Prostate gland (tissue), 2 donors: ENCODE results near the gene TLR4. TPM values are rescaled to one million over a fixed set of nuclear protein-coding genes. Genes with fewer than 3 reads are reported as not detected.

Experiments
- DNase-seq: peaks from one replicate; pipeline ENCODE4 v3.0.0-alpha.2; 2019; ENCODE audit warnings: low spot score
- H3K27ac ChIP-seq, 2 donors: fragments of 200-600 bp; sonication (generic); 2 replicates each; pipeline ENCODE4 v1.5.1; 2017 to 2019
- H3K27me3 ChIP-seq: fragments of 200-600 bp; sonication (generic); replicated peaks from 2 replicates; pipeline ENCODE4 v1.5.1; 2019; ENCODE audit not compliant: insufficient read depth
- H3K36me3 ChIP-seq, 2 donors: fragments of 200-600 bp; sonication (generic); 1 replicate in 1 of 2; 2 replicates in 1 of 2; pipeline versions ENCODE4 v1.5.1 to v1.8.1; 2017 to 2019
- H3K4me1 ChIP-seq: fragments of 200-600 bp; sonication (generic); replicated peaks from 2 replicates; pipeline ENCODE4 v1.5.1; 2019
- H3K4me3 ChIP-seq, 2 donors: fragments of 200-600 bp; sonication (generic); 2 replicates each; pipeline ENCODE4 v1.5.1; 2017 to 2019
- H3K9me3 ChIP-seq: fragments of 200-600 bp; sonication (generic); 2 replicates; pipeline ENCODE4 v1.5.1; 2017
- CTCF ChIP-seq, 4 experiments: fragments of 200-600 bp in 2 of 4; fragments of 450-650 bp in 2 of 4; sonication (generic) in 2 of 4; IDR thresholded peaks; 1 replicate in 3 of 4; 2 replicates in 1 of 4; pipeline ENCODE4 v1.5.1; 2016 to 2019; ENCODE audit warnings: antibody characterized with exemption in 4 of 4, mild to moderate bottlenecking in 2 of 4, moderate library complexity in 2 of 4
- POLR2A ChIP-seq: fragments of 450-650 bp; IDR thresholded peaks from one replicate; pipeline ENCODE4 v1.6.1; 2016; ENCODE audit warnings: antibody characterized with exemption, mild to moderate bottlenecking
- POLR2AphosphoS5 ChIP-seq: sonication (generic); formaldehyde crosslinking; IDR thresholded peaks from one replicate; pipeline ENCODE4 v1.6.1; 2017; ENCODE audit warnings: antibody characterized with exemption
- WGBS: methylation state at CpG from one replicate; pipeline ENCODE4 v1.1.5; 2018; 5-methylcytosine and 5-hydroxymethylcytosine counted together
- intact Hi-C: fragments of 100-400 bp; cut with DNase I; formaldehyde crosslinking; loops from one replicate; pipeline ENCODE4 v1.14.2; 2022
- total RNA-seq, 2 donors: library from RNA; depleted of rRNA; stranded (reverse); fragments of >200 nt; gene quantifications; one replicate each; pipeline ENCODE4 v1.1.0, GENCODE V29; 2016

The TLR4 gene
- total RNA-seq, 2 donors from 2014 or later: 4.7 to 9.7 TPM

GRCh38 chr9:117733465-117733864 is 29.3 kb downstream of the TLR4 start:
- Histone ChIP-seq H3K27me3 (no peaks in the 10 kb centered on the region), H3K36me3 (no peaks in the 10 kb centered on the region), H3K4me3 (no peak overlapping the region), H3K9me3 (no peaks in the 10 kb centered on the region), H3K4me1 (no peaks in the 10 kb centered on the region), H3K27ac (no peak overlapping the region)
- WGBS: 96% methylated on average over 1 of the region's 1 CpG
- no peak for TF ChIP-seq POLR2A
- TF ChIP-seq CTCF (IDR thresholded peaks at IDR 0.05): no peak
- TF ChIP-seq POLR2AphosphoS5: no peak
- intact Hi-C loops: no loop called here
- no peak for DNase-seq

GRCh38 chr9:117734082-117734481 is 29.9 kb downstream of the TLR4 start:
- TF ChIP-seq POLR2AphosphoS5: no peak
- no peak for TF ChIP-seq CTCF (IDR thresholded peaks at IDR 0.05)
- no peak for TF ChIP-seq POLR2A
- no peaks in the 10 kb centered on the region for H3K4me1 ChIP-seq
- H3K4me3 ChIP-seq: no peak overlapping the region
- intact Hi-C loops: no loop called here
- no peak for DNase-seq
- H3K27ac ChIP-seq: no peak overlapping the region
- no peaks in the 10 kb centered on the region for H3K9me3 ChIP-seq
- no peaks in the 10 kb centered on the region for H3K36me3 ChIP-seq
- H3K27me3 ChIP-seq: no peaks in the 10 kb centered on the region
- 95% methylated on average over 3 of the region's 3 CpGs for WGBS

GRCh38 chr9:117734523-117735314 is 30.5 kb downstream of the TLR4 start:
- Histone ChIP-seq H3K27me3 (no peaks in the 10 kb centered on the region), H3K4me1 (no peaks in the 10 kb centered on the region), H3K36me3 (no peaks in the 10 kb centered on the region), H3K9me3 (no peaks in the 10 kb centered on the region), H3K27ac (no peak overlapping the region), H3K4me3 (no peak overlapping the region)
- DNase-seq: no peak
- WGBS: 70% methylated on average over 2 of the region's 2 CpGs
- no peak for TF ChIP-seq CTCF (IDR thresholded peaks at IDR 0.05)
- no peak for TF ChIP-seq POLR2A
- TF ChIP-seq POLR2AphosphoS5: no peak
- intact Hi-C loops: no loop called here

GRCh38 chr9:117737721-117738226 is 33.6 kb downstream of the TLR4 start:
- Histone ChIP-seq H3K27me3 (no peaks in the 10 kb centered on the region), H3K36me3 (no peaks in the 10 kb centered on the region), H3K4me3 (no peak overlapping the region), H3K9me3 (no peaks in the 10 kb centered on the region), H3K27ac (no peak overlapping the region), H3K4me1 (no peaks in the 10 kb centered on the region)
- 59% methylated on average over 7 of the region's 7 CpGs for WGBS
- TF ChIP-seq POLR2AphosphoS5 (no peak), CTCF (IDR thresholded peaks at IDR 0.05) (no peak), POLR2A (no peak)
- intact Hi-C loops: no loop called here
- no peak for DNase-seq

GRCh38 chr9:117739206-117739605 is 35.0 kb downstream of the TLR4 start:
- intact Hi-C loops: no loop called here
- 90% methylated on average over 10 of the region's 10 CpGs for WGBS
- Histone ChIP-seq H3K27me3 (no peaks in the 10 kb centered on the region), H3K36me3 (no peaks in the 10 kb centered on the region), H3K9me3 (no peaks in the 10 kb centered on the region), H3K4me1 (no peaks in the 10 kb centered on the region), H3K4me3 (no peak overlapping the region), H3K27ac (no peak overlapping the region)
- no peak for TF ChIP-seq CTCF (IDR thresholded peaks at IDR 0.05)
- no peak for DNase-seq
